ENCODE data around the gene LRRC18.

The LRRC18 gene

DNA sequence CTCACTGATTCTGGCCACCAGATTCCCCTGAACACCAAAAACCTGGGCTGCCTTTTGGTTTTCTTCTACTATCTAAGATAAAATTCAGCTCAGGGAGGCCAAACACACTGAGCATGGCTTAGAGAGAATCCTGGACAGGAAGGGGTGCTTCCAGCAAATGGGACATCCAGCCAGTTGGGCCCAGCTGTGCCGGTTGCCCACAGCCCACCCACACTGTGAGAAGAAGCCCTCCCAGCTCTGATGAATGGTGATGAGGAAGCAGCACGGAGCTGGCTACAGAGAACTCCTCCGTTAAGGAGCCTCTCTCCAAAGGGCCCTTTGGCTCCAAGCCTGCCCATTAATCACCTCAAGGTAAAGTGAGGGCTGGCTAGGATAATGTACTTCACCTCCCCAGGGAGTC lies 15.9 kb downstream of the LRRC18 start:
- in situ Hi-C loops (cut with MboI; ENCODE audit: low sequenced_read_pairs) = no loop called here

DNA sequence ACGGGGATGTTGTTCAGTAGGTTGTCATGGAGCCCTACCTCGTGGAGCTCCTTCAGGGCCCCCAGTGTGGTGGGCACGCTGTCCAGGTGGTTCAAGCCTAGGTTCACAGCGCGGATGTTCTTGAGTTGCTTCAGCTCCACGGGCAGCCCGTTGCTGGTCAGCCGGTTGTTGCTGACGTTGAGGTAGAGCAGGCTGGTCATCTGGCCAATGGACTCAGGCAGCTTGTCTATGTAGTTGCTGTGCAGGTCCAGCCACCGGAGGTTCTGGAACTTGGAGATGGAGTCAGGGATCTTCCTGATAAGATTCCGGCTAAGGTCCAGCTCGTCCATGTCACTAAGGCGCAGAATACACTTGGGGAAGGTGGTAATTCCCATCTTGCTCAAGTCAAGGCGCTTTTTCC lies 26.0 kb downstream of the LRRC18 start:
- in situ Hi-C loops (cut with MboI; ENCODE audit: low sequenced_read_pairs) = no loop called here

DNA sequence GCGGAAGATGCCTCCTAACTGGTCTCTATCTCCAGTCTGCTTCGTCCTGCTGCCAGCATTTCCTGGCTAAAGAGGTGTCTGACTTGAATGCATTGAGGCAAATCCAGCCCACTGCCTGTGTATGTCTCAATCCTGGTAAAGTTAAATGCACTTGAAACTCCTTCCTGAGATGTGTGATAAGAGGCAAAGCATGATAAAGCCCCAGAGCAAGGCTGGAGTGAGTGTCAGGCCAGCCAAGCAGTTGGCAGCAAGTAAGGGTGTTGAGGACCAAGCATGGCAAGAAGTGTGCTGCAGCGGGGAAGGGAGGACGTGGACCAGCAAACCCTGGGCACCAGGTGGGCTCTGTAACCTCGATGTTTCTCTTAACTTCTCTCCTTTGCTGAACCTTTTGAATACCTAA lies 29.1 kb downstream of the LRRC18 start:
- in situ Hi-C loops (cut with MboI; ENCODE audit: low sequenced_read_pairs) = no loop called here

DNA sequence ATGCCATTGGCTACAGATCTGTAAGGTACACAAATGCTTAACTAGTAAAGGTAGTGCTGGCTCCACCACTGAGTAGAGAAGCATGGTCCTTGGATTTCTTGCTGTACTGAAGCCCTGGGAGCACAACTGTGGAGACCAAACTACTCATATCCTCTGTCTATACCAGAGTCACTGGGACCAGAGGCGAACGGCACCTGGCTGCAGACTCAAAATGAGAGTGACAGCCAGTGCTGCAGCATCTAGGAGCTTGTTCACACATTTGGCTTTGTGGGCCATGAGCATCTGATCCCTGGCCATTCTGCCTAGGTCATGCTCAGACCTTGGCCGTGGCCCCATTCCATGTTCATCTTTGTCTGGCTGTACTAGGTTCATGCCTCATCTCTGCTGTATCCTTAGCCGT lies 31.9 kb downstream of the LRRC18 start:
- in situ Hi-C loops (cut with MboI; ENCODE audit: low sequenced_read_pairs) = no loop called here

DNA sequence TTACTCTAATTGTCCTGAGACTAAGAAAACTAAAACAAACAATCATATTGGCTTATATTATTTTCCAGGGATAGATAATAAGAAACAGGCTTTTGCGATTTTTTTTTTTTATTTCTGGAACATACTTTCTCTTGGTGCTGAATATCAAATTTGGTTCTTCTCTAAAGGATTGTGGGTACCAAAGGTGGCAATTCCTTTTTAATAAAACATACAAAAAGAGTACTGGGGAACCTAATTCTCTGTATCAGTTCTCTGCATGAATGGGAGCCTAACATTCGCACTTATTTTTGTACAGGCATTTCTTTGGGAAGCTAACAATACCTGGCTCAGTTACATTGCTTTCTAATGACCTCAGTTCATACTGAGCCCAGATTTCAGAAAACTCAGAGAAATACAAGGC lies 32.8 kb downstream of the LRRC18 start:
- in situ Hi-C loops (cut with MboI; ENCODE audit: low sequenced_read_pairs) = no loop called here

DNA sequence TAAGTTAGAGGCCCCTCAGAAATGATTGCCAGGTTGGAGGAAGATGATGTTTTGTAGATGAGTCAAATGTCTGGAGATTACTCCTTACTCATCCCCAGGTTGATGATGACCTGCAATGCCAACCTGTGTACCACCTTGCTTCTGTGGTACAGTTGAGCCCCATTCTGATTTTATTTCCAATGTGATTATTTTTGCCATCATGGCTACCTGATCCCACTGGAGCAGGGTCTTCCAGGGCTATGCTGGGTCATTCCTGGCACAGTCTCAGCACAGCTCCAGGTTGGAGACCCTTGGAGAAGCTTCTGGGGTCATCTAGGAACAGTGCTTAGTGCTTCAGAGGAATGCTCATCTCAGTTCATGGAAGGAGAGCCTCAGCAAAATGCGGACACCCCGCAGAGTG lies 34.3 kb downstream of the LRRC18 start:
- in situ Hi-C loops (cut with MboI; ENCODE audit: low sequenced_read_pairs) = no loop called here

DNA sequence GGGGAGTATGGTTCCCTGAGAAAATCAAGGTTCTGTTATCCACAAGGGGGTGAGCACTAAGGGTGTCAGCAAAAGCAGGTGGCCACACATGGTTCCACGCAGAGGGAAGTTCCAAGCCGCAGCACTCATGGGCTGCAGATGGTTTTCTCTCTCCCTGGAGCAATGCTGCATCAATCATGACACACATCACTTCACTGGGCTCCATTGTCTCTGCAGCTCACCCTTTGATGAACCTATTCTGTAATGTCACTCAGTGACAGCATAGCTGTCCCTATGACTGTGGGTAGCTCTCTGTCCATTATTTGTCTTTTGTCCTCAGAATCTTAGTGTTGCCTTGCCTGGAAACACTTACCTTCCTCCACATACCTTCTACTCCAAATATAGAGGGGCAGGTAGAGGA lies 34.8 kb downstream of the LRRC18 start:
- in situ Hi-C loops (cut with MboI; ENCODE audit: low sequenced_read_pairs) = no loop called here

DNA sequence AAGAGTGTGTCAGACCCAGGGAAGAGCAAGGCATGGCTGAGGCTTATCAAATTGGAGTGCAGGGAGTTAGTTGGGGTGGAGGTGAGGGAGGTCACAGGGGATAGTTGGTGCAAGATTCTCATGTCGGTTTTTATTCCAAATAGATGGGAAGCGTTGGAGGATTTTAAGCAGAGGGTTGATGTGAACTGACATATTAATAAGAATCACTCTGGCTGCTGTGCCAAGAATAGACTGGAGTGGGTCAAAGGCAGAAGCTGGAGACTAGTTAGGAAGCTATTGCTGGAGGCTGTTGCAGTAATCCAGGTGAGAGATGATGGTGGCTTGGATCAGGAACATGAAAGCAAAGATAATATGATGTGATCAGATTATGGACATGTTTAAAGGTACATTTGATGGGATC lies 36.5 kb downstream of the LRRC18 start:
- in situ Hi-C loops (cut with MboI; ENCODE audit: low sequenced_read_pairs) = no loop called here

DNA sequence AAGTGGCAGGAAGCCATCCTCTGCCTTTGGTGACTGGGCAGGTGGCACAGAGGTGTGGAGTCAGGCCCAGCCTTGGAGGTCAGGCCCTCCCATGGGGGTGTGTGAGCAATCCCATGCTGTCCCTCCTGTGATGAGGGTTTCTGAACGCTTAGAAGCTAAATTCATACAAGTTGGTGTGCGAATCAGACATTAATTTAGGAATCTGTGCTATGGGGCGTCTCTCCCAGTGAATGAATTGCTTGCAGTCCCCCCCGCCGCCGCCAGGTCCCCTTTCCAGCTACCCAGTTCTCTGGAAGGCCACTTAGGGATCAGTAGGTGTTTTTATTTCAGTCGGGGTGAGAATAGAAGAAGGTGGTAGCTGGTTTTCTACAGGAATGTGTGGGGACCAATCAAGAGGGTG lies 37.5 kb downstream of the LRRC18 start:
- in situ Hi-C loops (cut with MboI; ENCODE audit: low sequenced_read_pairs) = no loop called here

DNA sequence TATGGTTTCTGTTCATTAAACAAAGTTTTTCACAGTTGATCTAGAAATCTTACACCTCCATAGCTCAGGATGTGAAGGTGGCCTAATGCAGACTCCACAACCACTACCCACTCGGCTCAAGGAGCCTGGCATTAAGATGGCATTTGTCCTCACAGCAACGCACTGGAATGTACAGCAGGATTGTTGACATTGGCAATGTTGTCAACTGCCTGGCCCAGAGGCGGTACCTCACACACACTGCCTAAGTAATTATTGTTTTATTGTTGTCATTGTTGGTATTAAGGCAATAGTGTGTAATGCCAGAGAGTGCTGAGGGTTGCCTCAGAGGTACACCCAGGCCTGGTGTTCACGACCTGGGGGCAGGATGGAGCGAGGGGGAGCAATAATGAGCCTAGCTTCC lies 38.3 kb downstream of the LRRC18 start:
- in situ Hi-C loops (cut with MboI; ENCODE audit: low sequenced_read_pairs) = no loop called here

DNA sequence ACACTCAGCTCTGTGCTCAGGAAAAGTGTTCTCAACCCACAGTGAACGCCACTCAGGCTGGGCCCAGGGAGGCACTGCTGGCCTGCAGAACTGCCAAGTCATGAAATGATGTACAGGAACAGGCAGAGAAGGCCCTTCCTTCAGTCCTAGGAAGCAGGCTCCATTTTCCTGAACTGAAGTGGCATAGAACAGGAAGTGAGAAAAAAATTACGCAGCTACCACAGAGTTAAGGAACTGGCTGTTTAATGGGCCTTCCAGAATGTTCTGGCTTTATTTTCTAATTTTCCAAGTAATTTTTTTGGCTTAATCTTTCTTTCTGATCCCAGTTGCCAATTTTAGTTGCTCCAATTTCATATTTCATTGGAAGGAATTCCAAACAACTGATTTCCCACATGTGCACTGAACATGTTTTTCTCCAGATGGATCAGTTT lies 39.3 kb downstream of the LRRC18 start:
- in situ Hi-C loops (cut with MboI; ENCODE audit: low sequenced_read_pairs) = no loop called here

DNA sequence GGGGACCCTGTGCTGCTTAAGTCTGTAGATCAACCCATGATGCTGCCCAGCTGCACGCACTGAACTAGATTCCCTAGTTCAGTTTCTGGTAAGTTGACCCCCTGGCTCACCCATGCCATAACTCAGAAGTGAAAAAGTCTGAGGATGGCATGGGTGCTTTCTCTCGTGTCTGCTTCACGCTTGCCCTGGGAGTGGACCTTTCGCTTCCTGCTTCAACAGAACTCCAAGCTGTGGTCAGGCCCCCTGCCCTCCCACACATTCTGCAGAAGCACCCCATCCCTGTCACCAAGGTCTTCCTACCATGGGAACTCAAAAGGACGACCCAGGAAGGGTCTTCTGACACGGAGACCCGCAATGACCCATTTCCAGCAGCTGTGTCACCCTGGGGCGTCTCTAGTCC lies 39.9 kb downstream of the LRRC18 start:
- in situ Hi-C loops (cut with MboI; ENCODE audit: low sequenced_read_pairs) = no loop called here

DNA sequence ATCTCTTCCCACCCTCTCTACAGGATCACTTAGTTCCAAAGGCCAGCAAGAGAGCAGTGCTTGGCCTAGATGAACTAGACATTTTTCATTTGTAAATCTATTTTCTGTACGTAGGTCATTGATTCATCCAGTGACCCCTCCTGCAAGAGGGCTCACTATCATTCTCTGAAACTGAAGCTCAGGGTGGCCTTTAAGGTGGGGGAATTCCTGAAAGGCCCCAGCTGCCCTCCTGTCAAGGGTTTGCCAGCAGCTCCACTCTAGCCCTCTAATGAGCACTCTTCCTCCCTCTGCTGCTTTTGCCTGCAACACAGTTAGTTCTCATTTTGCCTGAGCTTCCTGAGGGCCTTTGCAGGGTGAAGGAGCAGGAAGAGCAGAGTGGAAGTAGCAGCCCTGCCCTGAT lies 41.2 kb downstream of the LRRC18 start:
- in situ Hi-C loops (cut with MboI; ENCODE audit: low sequenced_read_pairs) = no loop called here

DNA sequence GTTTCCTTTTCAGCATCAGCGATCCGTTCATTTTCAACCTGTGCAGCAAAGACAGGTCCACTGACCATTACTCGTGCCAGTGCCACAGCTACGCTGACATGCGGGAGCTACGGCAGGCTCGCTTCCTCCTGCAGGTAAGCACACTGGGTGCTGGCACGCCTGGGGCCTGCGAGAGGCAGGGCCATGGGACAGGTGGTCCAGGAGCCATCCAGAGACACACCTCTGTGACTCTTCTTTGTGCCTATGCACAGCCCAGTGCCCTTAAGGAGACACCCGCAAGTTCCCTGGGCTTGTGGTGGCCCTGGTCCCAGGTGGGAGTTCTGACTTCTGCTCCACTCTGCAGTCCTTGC lies 42.2 kb downstream of the LRRC18 start:
- in situ Hi-C loops (cut with MboI; ENCODE audit: low sequenced_read_pairs) = no loop called here

DNA sequence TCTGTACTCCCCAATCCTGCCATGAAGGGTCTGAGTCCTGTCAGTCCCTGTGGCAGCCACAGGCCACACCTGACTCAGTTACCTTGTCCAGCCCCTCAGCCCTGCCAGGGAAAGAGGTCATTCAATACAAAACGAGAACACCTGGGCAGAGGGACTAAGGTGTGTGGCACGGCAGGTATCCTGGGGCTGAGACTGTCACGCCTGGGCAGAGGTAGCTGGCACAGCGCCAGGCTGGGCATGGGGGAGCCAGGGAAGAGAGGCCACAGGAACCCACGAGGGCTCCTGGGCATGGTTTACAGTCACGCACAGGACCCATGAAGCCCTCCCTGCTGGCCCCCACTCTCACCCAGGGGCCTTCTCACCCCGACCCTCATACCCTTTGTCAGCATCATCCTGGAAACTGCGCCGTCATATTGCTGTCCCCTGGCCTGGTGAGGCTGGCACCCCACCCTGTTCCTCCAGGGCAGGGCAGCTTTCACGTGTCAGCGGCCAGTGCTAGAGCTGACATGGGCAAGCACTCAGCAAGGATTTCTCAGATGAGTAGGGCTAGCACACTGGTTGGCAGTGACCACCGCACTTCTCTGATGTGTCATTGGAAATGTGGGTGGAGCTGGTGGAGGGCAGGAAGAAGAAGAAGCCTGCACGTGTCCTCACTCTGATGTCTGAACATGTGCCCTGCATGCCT lies 42.7 kb downstream of the LRRC18 start:
- in situ Hi-C loops (cut with MboI; ENCODE audit: low sequenced_read_pairs) = no loop called here

DNA sequence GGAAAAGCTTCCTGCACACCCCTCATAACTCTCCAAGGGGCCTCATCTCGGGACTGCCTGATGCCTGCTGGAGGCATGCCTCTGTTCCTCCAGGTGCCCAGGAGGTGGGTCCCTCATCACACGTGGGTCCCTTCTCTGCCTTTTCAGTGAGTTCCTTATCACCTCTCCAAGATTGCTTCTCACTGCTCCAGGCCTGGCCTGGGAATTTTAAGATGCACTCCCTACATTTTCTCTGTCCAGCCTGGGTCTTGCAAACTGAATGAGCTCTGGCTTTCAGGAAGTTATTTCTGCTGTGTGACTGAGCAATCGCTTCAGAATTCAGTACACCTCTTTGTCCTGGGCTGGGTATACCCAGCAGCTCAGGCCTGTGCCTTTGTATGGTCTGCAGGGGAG lies 43.8 kb downstream of the LRRC18 start:
- in situ Hi-C loops (cut with MboI; ENCODE audit: low sequenced_read_pairs) = no loop called here

DNA sequence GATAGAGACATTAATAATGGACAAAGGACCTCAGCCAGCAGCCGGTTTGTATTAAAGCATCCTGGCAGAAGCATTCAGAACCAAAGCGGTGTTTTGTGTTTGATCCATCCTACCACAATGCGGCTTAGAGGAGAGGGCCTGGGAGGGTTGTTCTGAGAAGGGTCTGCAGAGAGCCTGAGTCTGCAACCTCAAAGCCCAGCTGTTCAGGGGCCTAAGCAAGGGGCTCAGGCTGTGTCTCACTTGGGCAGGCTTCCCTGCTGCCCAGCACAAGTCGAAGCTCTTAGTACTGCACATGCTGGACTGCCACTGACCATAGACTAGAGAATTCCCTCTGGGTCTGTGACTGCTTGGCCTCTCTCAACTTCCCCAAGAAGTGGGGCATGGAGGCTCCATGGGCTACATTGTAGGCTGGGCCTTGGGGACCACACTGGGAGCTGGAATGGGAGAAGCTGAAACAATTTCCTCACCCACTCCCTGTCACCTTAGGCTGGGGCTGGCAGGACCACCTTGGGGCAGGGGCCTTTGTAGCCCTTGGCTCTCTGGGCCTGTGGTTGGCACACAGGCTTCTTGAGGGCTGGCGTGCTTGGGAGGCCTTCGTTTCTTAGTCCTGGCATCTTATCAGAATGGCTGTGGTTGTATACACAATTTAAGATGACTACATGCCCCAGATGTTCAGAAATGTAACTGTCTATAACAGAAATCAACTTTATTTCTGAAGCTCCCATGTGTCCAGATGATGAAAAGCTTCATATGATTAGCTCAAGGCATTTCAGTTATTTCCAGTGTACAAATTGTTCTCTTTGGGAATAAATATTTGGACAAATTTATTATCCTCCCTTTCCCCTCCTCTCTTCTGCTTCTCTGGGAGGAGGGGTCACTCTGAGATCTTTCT lies 44.5 kb downstream of the LRRC18 start:
- in situ Hi-C loops (cut with MboI; ENCODE audit: low sequenced_read_pairs) = no loop called here

DNA sequence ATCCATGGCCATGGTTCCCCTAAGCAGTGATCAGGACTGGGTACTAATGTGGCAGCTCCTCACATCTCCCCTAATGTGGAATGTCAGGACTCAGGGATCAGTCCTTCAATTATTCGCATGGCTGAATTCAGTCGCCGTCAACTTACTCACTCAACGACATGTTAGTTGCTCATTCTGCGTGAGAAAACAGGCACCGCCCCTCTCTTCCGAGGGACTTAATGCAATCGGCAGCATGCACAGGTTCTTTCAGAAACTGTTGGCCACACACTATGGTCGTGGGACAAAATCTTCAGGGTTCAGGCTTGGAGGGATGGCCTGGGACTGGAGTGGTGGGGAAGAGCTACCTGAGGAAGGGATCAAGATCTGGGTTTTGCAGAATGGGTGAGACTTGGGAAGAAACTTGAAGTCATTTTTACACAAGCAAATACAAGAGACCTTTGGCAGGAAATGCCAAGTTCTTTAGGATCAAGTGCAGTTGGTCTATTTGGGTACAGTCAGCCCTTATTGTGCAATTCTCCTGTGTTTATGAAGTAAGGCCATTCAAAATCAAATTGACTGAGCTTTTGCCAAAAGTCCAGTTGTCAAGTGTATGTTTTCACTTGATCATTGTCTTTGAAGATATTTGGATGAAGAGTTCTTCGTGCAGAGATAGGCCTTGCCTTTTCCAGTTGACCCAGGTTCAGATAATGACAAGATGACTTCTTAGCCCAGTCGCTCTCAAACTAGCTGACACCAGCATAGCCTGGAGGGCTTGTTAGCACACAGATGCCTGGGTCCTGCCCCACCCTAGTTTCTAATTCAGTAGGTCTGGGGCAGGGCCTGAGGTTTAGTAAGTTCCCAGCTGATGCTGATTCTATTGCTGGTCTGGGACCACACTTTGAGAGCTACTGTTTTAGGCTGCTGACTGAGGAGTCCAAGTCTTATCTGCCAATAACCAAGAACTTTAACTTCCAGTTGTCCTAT lies 48.5 kb downstream of the LRRC18 start:
- in situ Hi-C loops (cut with MboI; ENCODE audit: low sequenced_read_pairs) = no loop called here

DNA sequence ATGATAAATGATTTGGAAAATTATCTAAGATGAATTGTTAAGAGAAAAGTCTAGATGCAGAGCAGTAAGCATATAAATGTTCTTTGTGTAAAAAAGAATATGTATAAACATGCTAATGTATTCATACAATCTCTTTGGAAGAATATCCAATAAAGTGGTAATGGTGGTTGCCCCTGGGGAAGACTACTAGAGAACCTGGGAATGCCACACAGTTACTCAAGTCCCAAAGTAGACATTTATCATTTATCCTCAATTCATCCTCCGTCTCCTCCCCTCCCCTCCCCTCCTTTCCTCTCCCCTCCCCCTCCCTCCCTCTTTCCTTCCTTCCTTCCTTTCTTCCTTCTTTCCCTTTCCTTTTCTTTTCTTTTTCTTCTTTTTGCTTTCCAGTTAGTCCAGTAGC lies 51.7 kb downstream of the LRRC18 start:
- in situ Hi-C loops (cut with MboI; ENCODE audit: low sequenced_read_pairs) = no loop called here

DNA sequence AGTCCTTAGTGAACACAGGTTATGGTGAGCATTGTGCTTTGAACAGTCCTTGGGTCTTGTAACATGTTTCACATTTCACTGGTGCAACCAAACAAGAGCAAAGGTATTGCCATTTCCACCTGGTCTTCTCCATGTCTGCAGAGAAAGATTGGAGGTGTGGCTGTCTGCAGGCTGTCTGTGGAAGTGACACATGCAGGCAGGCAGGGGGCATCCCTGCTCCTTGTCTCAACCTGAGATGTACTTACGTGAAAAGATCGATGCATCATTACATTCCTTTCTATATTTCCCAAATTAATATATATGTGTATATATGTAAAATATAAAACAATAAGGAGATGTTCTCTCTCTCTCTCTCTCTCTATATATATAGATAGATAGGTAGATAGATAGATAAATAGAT lies 54.3 kb downstream of the LRRC18 start:
- in situ Hi-C loops (cut with MboI; ENCODE audit: low sequenced_read_pairs) = no loop called here
